Measurements from ENCODE around the gene HTT.

DNA sequence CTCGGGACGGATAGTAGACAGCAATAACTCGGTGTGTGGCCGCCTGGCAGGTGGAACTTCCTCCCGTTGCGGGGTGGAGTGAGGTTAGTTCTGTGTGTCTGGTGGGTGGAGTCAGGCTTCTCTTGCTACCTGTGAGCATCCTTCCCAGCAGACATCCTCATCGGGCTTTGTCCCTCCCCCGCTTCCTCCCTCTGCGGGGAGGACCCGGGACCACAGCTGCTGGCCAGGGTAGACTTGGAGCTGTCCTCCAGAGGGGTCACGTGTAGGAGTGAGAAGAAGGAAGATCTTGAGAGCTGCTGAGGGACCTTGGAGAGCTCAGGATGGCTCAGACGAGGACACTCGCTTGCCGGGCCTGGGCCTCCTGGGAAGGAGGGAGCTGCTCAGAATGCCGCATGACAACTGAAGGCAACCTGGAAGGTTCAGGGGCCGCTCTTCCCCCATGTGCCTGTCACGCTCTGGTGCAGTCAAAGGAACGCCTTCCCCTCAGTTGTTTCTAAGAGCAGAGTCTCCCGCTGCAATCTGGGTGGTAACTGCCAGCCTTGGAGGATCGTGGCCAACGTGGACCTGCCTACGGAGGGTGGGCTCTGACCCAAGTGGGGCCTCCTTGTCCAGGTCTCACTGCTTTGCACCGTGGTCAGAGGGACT, 168.8 kb downstream of the HTT start:
- TF ChIP-seq, protein P1, sequence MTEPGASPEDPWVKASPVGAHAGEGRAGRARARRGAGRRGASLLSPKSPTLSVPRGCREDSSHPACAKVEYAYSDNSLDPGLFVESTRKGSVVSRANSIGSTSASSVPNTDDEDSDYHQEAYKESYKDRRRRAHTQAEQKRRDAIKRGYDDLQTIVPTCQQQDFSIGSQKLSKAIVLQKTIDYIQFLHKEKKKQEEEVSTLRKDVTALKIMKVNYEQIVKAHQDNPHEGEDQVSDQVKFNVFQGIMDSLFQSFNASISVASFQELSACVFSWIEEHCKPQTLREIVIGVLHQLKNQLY (CRISPR knock-in tag; conservative IDR thresholded peaks at IDR 0.05) = no peak
- TF ChIP-seq SIN3A (IDR thresholded peaks at IDR 0.05; ENCODE audit: borderline replicate concordance in 2 of 2, control insufficient read depth in 1 of 2, low read depth in 2 of 2, low read length in 2 of 2) (no peak), HNRNPLL (IDR thresholded peaks at IDR 0.05; ENCODE audit: low read depth, low read length, poor library complexity, severe bottlenecking) (no peak)
- TF ChIP-seq, protein P2, sequence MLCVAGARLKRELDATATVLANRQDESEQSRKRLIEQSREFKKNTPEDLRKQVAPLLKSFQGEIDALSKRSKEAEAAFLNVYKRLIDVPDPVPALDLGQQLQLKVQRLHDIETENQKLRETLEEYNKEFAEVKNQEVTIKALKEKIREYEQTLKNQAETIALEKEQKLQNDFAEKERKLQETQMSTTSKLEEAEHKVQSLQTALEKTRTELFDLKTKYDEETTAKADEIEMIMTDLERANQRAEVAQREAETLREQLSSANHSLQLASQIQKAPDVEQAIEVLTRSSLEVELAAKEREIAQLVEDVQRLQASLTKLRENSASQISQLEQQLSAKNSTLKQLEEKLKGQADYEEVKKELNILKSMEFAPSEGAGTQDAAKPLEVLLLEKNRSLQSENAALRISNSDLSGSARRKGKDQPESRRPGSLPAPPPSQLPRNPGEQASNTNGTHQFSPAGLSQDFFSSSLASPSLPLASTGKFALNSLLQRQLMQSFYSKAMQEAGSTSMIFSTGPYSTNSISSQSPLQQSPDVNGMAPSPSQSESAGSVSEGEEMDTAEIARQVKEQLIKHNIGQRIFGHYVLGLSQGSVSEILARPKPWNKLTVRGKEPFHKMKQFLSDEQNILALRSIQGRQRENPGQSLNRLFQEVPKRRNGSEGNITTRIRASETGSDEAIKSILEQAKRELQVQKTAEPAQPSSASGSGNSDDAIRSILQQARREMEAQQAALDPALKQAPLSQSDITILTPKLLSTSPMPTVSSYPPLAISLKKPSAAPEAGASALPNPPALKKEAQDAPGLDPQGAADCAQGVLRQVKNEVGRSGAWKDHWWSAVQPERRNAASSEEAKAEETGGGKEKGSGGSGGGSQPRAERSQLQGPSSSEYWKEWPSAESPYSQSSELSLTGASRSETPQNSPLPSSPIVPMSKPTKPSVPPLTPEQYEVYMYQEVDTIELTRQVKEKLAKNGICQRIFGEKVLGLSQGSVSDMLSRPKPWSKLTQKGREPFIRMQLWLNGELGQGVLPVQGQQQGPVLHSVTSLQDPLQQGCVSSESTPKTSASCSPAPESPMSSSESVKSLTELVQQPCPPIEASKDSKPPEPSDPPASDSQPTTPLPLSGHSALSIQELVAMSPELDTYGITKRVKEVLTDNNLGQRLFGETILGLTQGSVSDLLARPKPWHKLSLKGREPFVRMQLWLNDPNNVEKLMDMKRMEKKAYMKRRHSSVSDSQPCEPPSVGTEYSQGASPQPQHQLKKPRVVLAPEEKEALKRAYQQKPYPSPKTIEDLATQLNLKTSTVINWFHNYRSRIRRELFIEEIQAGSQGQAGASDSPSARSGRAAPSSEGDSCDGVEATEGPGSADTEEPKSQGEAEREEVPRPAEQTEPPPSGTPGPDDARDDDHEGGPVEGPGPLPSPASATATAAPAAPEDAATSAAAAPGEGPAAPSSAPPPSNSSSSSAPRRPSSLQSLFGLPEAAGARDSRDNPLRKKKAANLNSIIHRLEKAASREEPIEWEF (CRISPR knock-in tag; IDR thresholded peaks at IDR 0.05) = no peak
